Neutrophil (primary cell): ENCODE data around the gene NOP14.

Source experiments
- H3K27ac ChIP-seq: fragments of 200-600 bp; sonication (generic); 2 replicates; pipeline ENCODE4 v1.5.1; 2016; ENCODE audit warnings: mild to moderate bottlenecking, moderate library complexity
- H3K27me3 ChIP-seq: fragments of 200-600 bp; sonication (generic); 2 replicates; pipeline ENCODE4 v1.6.0; 2016; ENCODE audit warnings: mild to moderate bottlenecking
- H3K36me3 ChIP-seq: fragments of 200-600 bp; sonication (generic); 2 replicates; pipeline ENCODE4 v1.5.1; 2017
- H3K4me1 ChIP-seq, 2 experiments: fragments of 200-600 bp in 1 of 2; sonication (generic) in 1 of 2; 1 replicate in 1 of 2; 2 replicates in 1 of 2; pipeline versions ENCODE4 v1.5.1 to v1.6.1; 2013 to 2016; ENCODE audit warnings: low read depth in 1 of 2, low read length in 1 of 2, mild to moderate bottlenecking in 1 of 2, moderate library complexity in 1 of 2; ENCODE audit not compliant: control insufficient read depth in 1 of 2, insufficient read depth in 1 of 2
- H3K4me3 ChIP-seq, 2 experiments: fragments of 200-600 bp in 1 of 2; sonication (generic) in 1 of 2; 1 replicate in 1 of 2; 2 replicates in 1 of 2; pipeline ENCODE4 v1.5.1; 2013 to 2016; ENCODE audit warnings: low read depth in 1 of 2, low read length in 1 of 2, mild to moderate bottlenecking in 1 of 2, moderate library complexity in 1 of 2
- H3K9me3 ChIP-seq: fragments of 200-600 bp; sonication (generic); 2 replicates; pipeline ENCODE4 v1.5.1; 2016
- TF ChIP-seq, protein P1 (sequence below): fragments of 200-600 bp; sonication (generic); IDR thresholded peaks from 2 replicates; pipeline ENCODE4 v1.5.1; 2016; ENCODE audit warnings: antibody characterized with exemption

NOP14 gene

DNA sequence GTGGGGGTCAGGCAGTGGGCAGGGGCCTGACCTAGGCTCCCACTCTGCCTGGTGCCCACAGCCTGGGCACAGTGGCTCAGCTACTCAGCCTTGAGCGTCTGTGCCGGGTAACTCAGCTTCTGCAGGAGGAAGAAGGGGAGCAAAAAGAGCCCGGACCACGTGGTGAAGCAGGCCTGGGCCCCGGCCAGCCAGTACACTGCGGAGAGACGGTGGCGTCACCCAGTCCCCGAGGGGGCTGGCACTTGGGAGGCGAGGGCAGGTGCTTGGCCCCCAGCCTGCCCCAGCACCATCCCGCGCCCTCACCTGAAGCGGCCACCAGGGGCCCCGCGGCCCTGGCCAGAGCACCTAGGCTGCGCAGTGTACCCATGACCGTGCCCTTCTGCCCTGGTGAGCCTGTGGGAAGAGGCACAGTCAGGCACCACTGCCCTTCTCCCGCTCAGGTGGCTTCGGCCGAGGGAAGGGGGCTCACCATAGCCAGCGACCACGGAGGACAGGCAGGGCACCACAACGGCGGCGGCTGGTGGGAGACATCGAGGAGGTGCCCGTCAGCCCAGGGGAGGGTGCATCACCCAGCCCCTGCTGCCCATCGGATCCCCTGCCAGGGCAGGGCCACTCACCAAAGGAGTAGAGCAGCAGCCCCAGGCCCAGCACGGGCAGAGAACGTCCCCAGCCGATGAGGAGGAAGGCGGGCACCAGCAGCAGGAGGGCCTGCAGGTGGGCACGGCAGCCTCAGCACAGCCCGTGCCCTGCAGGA is 32.3 kb downstream of the NOP14 start:
- no peaks in the 10 kb centered on the region for H3K27me3 ChIP-seq
- TF ChIP-seq, protein P1, sequence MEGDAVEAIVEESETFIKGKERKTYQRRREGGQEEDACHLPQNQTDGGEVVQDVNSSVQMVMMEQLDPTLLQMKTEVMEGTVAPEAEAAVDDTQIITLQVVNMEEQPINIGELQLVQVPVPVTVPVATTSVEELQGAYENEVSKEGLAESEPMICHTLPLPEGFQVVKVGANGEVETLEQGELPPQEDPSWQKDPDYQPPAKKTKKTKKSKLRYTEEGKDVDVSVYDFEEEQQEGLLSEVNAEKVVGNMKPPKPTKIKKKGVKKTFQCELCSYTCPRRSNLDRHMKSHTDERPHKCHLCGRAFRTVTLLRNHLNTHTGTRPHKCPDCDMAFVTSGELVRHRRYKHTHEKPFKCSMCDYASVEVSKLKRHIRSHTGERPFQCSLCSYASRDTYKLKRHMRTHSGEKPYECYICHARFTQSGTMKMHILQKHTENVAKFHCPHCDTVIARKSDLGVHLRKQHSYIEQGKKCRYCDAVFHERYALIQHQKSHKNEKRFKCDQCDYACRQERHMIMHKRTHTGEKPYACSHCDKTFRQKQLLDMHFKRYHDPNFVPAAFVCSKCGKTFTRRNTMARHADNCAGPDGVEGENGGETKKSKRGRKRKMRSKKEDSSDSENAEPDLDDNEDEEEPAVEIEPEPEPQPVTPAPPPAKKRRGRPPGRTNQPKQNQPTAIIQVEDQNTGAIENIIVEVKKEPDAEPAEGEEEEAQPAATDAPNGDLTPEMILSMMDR = no peak
- no peaks in the 10 kb centered on the region for H3K9me3 ChIP-seq
- H3K36me3 ChIP-seq = peaks cover 56% of the 10 kb centered on the region
- H3K4me1 ChIP-seq = peaks cover 41 to 46% of the 10 kb centered on the region in 2 experiments
- peak overlapping the region; percentile 88 for H3K27ac ChIP-seq
- peak overlapping the region in 1 of 2 experiments; percentile 90 for H3K4me3 ChIP-seq

DNA sequence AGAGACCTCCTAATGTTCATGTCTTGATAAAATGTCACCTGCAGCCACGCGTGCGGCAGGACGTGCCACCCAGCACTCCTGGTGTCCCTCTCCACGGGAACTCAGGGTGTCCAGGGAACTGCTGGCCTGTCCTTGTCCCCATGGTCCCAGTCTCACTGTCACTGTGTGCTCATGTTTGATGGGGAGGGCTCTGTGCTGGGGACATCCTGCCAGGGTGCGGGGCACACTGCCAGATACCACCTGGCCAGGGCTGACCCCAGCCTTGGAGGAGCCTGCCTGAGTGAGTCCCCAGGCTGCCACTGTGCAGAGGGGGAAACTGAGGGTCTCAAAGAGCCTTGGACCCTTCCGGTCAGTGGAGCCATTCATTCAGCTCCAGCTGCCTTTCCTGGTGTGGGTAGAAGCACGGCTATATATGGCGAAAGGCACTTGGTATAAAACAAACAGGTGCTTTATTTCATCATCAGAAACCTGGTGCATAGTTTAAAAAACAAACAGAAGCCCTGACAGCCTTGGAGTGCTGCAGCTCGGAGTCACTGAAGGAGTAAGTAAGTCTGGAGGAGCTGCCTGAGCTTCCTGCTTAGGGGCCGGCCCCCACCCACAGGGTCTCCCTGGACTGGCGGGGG is 33.0 kb downstream of the NOP14 start:
- H3K4me1 ChIP-seq = peaks cover 34 to 39% of the 10 kb centered on the region in 2 experiments
- peaks cover 62% of the 10 kb centered on the region for H3K36me3 ChIP-seq
- H3K27ac ChIP-seq = peak overlapping the region; percentile 88
- H3K9me3 ChIP-seq = no peaks in the 10 kb centered on the region
- TF ChIP-seq, protein P1 = no peak
- no peak overlapping the region for H3K4me3 ChIP-seq
- no peaks in the 10 kb centered on the region for H3K27me3 ChIP-seq

DNA sequence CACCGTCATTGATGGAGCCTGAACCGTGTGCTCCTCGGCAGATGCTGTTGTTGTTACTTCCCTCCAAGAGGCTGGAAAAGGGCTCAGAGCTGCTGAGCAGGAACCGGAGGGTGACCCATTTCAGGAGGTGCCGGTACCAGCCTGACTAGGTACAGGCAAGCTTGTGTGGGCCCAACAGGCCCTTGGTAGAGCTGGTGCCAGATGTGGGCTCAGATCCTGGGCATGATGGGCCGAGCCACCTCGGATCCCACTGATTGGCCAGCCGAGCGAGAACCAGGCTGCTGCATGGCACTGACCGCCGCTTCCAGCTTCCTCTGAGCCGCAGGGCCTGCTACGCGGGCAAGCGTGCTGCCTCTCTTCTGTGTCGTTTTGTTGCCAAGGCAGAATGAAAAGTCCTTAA is 33.7 kb downstream of the NOP14 start:
- TF ChIP-seq, protein P1 = no peak
- no peaks in the 10 kb centered on the region for H3K27me3 ChIP-seq
- peak overlapping the region; percentile 54 for H3K27ac ChIP-seq
- no peaks in the 10 kb centered on the region for H3K9me3 ChIP-seq
- peaks cover 69% of the 10 kb centered on the region for H3K36me3 ChIP-seq
- H3K4me1 ChIP-seq = peaks cover 30 to 35% of the 10 kb centered on the region in 2 experiments
- H3K4me3 ChIP-seq = no peak overlapping the region

DNA sequence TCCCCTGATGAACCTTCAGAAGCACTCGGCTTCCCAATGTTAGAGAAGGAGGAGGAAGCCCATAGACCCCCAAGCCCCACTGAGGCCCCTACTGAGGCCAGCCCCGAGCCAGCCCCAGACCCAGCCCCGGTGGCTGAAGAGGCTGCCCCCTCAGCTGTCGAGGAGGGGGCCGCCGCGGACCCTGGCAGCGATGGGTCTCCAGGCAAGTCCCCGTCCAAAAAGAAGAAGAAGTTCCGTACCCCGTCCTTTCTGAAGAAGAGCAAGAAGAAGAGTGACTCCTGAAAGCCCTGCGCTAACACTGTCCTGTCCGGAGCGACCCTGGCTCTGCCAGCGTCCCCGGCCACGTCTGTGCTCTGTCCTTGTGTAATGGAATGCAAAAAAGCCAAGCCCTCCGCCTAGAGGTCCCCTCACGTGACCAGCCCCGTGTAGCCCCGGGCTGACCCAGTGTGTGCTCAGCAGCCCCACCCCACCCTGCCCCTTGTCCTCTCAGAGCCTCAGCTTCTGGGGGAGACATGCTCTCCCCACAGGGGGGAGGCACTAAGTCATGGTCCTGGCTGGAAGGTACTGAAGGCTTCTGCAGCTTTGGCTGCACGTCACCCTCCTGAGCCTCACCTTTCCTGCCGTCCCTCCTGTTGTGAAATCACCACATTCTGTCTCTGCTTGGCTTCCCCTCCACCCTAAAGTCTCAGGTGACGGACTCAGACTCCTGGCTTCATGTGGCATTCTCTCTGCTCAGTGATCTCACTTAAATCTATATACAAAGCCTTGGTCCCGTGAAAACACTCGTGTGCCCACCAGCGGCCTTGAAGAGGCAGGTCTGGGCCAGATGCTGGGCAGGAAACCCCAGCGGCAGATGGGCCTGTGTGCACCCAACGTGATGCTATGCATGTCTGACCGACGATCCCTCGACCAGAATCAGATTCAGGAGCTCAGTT is 34.7 kb downstream of the NOP14 start:
- Histone ChIP-seq H3K27ac (peak overlapping the region; percentile 54), H3K9me3 (no peaks in the 10 kb centered on the region), H3K36me3 (peaks cover 78% of the 10 kb centered on the region), H3K27me3 (no peaks in the 10 kb centered on the region), H3K4me3 (no peak overlapping the region), H3K4me1 (peaks cover 25 to 28% of the 10 kb centered on the region in 2 experiments)
- TF ChIP-seq, protein P1 = no peak

DNA sequence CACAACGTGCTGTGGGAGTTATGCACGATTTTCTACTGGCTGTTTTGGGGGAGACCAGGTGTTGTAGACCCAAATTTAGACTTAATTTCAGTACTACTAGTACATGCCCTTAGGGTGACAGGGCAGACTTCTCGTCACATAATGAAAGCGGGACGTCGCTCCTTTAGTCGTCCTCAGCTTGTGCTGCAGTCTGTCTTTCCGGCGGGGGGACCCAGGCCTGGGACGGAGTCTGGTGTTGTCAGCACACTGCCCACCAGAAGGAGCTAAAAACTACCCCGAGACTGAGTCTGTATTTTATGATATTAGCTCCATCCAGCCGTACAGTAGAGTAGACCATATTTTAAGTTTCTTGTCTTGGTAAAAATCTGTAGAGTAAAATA is 35.5 kb downstream of the NOP14 start:
- H3K4me3 ChIP-seq = no peak overlapping the region
- no peaks in the 10 kb centered on the region for H3K27me3 ChIP-seq
- H3K9me3 ChIP-seq = no peaks in the 10 kb centered on the region
- peaks cover 87% of the 10 kb centered on the region for H3K36me3 ChIP-seq
- peak overlapping the region; percentile 54 for H3K27ac ChIP-seq
- TF ChIP-seq, protein P1 = no peak
- H3K4me1 ChIP-seq = peaks cover 24 to 27% of the 10 kb centered on the region in 2 experiments
